CD4-positive, alpha-beta T cell treated with Interleukin-10 for 1 hour (primary cell): ENCODE measurements around the gene NUDT12.

Experiments
- DNase-seq: peaks from one replicate; pipeline ENCODE4 v3.0.0-alpha.2; 2020

The NUDT12 gene

GRCh38 chr5:103562453-103563157, at the start of gene NUDT12:
NUDT12 (minus strand) TSS chr5:103562789; CDS start chr5:103560248, 2,541 bp downstream.
- DNase-seq, result peak; percentile 11

- no peak for DNase-seq
Measured at GRCh38 chr5:103607346-103607745, 44.8 kb upstream of the NUDT12 start.

GRCh38 chr5:103605277-103605676, 42.7 kb upstream of the NUDT12 start:
- no peak for DNase-seq

GRCh38 chr5:103602438-103602837, 39.8 kb upstream of the NUDT12 start:
- DNase-seq, result no peak

- no peak for DNase-seq
Measured at GRCh38 chr5:103601314-103601713, 38.7 kb upstream of the NUDT12 start.

- no peak for DNase-seq
Measured at GRCh38 chr5:103600086-103600485, 37.5 kb upstream of the NUDT12 start.

GRCh38 chr5:103598997-103599566, 36.5 kb upstream of the NUDT12 start:
- DNase-seq, result no peak

GRCh38 chr5:103590221-103590620, 27.6 kb upstream of the NUDT12 start:
- no peak for DNase-seq

- no peak for DNase-seq
Measured at GRCh38 chr5:103589776-103590175, 27.2 kb upstream of the NUDT12 start.

GRCh38 chr5:103589357-103589756, 26.8 kb upstream of the NUDT12 start:
- DNase-seq, result no peak

GRCh38 chr5:103587185-103587748, 24.7 kb upstream of the NUDT12 start:
- no peak for DNase-seq

GRCh38 chr5:103582364-103582763, 19.8 kb upstream of the NUDT12 start:
- no peak for DNase-seq

GRCh38 chr5:103573411-103573810, 10.8 kb upstream of the NUDT12 start:
- DNase-seq, result no peak

- DNase-seq, result no peak
Measured at GRCh38 chr5:103572454-103572853, 9.9 kb upstream of the NUDT12 start.

GRCh38 chr5:103571730-103572129, 9.1 kb upstream of the NUDT12 start:
- DNase-seq, result no peak

- no peak for DNase-seq
Measured at GRCh38 chr5:103569313-103570060, 6.9 kb upstream of the NUDT12 start.

GRCh38 chr5:103565719-103566118, 3.1 kb upstream of the NUDT12 start:
- DNase-seq, result no peak

GRCh38 chr5:103561685-103562452, 720 bp downstream of the NUDT12 start:
- no peak for DNase-seq

- no peak for DNase-seq
Measured at GRCh38 chr5:103560826-103561225, 1.8 kb downstream of the NUDT12 start.

- no peak for DNase-seq
Measured at GRCh38 chr5:103546858-103547257, 15.7 kb downstream of the NUDT12 start.

GRCh38 chr5:103542441-103542840, 20.1 kb downstream of the NUDT12 start:
- DNase-seq, result no peak

GRCh38 chr5:103541569-103541968, 21.0 kb downstream of the NUDT12 start:
- DNase-seq, result no peak

- DNase-seq, result no peak
Measured at GRCh38 chr5:103541114-103541513, 21.5 kb downstream of the NUDT12 start.
